ENCODE measurements around the gene MAP2K3.

DNA sequence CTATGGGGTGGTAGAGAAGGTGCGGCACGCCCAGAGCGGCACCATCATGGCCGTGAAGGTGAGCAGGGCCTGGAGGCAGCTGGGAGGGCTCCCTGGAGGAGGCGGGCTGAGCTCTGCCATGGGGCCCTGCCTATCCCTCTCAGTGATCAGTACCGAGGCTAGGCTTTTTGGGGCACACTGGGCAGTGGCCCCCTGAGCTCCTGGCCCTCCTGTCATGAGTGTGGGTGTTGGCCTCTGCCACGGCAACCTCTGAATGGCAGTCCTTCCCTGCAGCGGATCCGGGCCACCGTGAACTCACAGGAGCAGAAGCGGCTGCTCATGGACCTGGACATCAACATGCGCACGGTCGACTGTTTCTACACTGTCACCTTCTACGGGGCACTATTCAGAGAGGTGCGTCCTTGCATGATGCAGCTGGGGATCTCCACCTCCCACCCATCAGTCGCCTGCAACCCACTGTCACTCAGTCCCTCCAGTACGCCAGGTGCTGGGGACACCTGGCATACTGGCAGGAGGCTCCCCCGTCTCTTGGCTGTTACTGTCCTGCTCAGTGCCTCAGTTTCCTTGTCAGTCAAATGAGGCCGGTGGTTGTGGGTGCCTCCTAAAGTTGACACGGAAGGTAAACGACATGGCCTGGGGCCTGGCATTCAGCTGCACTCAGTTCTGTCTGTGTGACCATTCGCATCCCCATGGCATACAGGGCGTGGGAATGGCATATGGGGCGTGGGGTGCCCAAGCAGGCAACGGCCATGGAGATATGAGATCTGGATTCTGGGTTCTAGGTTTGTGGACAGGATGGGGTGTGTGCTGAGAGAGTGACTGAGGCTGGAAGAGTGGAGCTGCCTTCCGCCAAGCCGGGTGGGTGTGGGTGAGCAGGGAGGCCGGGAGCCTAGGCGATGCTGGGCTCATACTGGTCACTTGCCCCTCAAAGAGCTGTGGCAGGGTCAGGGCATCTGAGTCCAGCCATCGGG lies 16.4 kb downstream of the MAP2K3 start:
- TF ChIP-seq, protein P1, sequence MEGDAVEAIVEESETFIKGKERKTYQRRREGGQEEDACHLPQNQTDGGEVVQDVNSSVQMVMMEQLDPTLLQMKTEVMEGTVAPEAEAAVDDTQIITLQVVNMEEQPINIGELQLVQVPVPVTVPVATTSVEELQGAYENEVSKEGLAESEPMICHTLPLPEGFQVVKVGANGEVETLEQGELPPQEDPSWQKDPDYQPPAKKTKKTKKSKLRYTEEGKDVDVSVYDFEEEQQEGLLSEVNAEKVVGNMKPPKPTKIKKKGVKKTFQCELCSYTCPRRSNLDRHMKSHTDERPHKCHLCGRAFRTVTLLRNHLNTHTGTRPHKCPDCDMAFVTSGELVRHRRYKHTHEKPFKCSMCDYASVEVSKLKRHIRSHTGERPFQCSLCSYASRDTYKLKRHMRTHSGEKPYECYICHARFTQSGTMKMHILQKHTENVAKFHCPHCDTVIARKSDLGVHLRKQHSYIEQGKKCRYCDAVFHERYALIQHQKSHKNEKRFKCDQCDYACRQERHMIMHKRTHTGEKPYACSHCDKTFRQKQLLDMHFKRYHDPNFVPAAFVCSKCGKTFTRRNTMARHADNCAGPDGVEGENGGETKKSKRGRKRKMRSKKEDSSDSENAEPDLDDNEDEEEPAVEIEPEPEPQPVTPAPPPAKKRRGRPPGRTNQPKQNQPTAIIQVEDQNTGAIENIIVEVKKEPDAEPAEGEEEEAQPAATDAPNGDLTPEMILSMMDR (conservative IDR thresholded peaks at IDR 0.05 in 1 of 2, IDR thresholded peaks at IDR 0.05 in 1 of 2; ENCODE audit: low read depth in 1 of 2, low read length in 2 of 2), result no peak
- no peak for TF ChIP-seq EZH2 (IDR thresholded peaks at IDR 0.05; ENCODE audit: low read length, missing control alignments)
